Stomach (tissue), 4 donors: Measurements from ENCODE around the gene ATXN1.

Source experiments
- CTCF ChIP-seq, 7 experiments: fragments of 450-650 bp in 4 of 7; fragments of 200-600 bp in 3 of 7; sonication (generic) in 3 of 7; IDR thresholded peaks; one replicate each; pipeline ENCODE4 v1.5.1; 2016 to 2019; ENCODE audit warnings: antibody characterized with exemption in 7 of 7, control low read depth in 2 of 7, mild to moderate bottlenecking in 1 of 7
- EP300 ChIP-seq: sonication (generic); formaldehyde crosslinking; IDR thresholded peaks from one replicate; pipeline ENCODE4 v1.6.1; 2017; ENCODE audit warnings: antibody characterized with exemption
- POLR2A ChIP-seq, 4 donors: fragments of 450-650 bp; IDR thresholded peaks; one replicate each; pipeline ENCODE4 v1.6.1; 2016; ENCODE audit warnings: antibody characterized with exemption in 4 of 4, control low read depth in 2 of 4, mild to moderate bottlenecking in 1 of 4, moderate library complexity in 1 of 4

- TF ChIP-seq CTCF (IDR thresholded peaks at IDR 0.05), result no peak
- no peak for TF ChIP-seq POLR2A (IDR thresholded peaks at IDR 0.05)
- TF ChIP-seq EP300, result no peak
Observed at GRCh38 chr6:16474772-16475493, 286.3 kb downstream of the ATXN1 start.
